ENCODE results near the gene TMTC2.
A peak's percentile ranks its signal among the peaks of the same experiment; 100 is the strongest.

The TMTC2 gene

GRCh38 chr12:82682326-82682725 lies 4.4 kb upstream of the TMTC2 start:
- Histone ChIP-seq H3K4me1 (ENCODE audit: control insufficient read depth, insufficient read depth, low read length, poor library complexity, severe bottlenecking) (no peaks in the 10 kb centered on the region), H3K4me3 (ENCODE audit: insufficient read depth, low read depth, low read length, poor library complexity, severe bottlenecking) (no peak overlapping the region), H3K27me3 (replicated peaks; ENCODE audit: control insufficient read depth, insufficient read depth, low read length, poor library complexity, severe bottlenecking) (no peaks in the 10 kb centered on the region), H3K9me3 (ENCODE audit: control insufficient read depth, low read length) (no peaks in the 10 kb centered on the region), H3K27ac (ENCODE audit: insufficient read depth, low read length, poor library complexity, severe bottlenecking) (no peak overlapping the region), H3K36me3 (ENCODE audit: control insufficient read depth, insufficient read depth, low read length) (no peaks in the 10 kb centered on the region)
- DNase-seq, result no peak

GRCh38 chr12:82682851-82683261 lies 3.9 kb upstream of the TMTC2 start:
- Histone ChIP-seq H3K9me3 (ENCODE audit: control insufficient read depth, low read length) (no peaks in the 10 kb centered on the region), H3K4me3 (ENCODE audit: insufficient read depth, low read depth, low read length, poor library complexity, severe bottlenecking) (no peak overlapping the region), H3K36me3 (ENCODE audit: control insufficient read depth, insufficient read depth, low read length) (no peaks in the 10 kb centered on the region), H3K4me1 (ENCODE audit: control insufficient read depth, insufficient read depth, low read length, poor library complexity, severe bottlenecking) (no peaks in the 10 kb centered on the region), H3K27ac (ENCODE audit: insufficient read depth, low read length, poor library complexity, severe bottlenecking) (no peak overlapping the region), H3K27me3 (replicated peaks; ENCODE audit: control insufficient read depth, insufficient read depth, low read length, poor library complexity, severe bottlenecking) (no peaks in the 10 kb centered on the region)
- no peak for DNase-seq

DNA sequence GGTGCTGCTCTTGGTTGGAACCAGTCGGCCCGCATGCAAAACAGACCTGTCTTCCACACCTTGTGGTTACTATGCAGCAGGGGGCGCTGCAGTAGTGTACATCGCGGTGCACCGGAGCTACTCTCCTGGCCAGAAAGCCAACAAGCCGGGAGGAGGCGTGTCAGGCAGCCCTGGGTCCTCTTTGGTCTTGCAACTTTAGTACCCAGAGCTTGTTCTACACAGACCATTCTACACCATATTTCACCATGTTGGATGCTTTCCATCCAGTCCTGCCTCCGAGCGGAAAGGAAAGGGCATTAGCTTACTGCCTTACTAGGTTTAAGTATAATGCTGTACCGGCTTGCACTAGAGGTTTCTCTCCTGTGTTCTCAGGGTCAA lies 927 bp upstream of the TMTC2 start:
- Histone ChIP-seq H3K9me3 (ENCODE audit: control insufficient read depth, low read length) (no peaks in the 10 kb centered on the region), H3K27me3 (replicated peaks; ENCODE audit: control insufficient read depth, insufficient read depth, low read length, poor library complexity, severe bottlenecking) (no peaks in the 10 kb centered on the region)

GRCh38 chr12:82687021-82688011 lies 610 bp downstream of the TMTC2 start:
- peak; percentile 42 to 56 (median 47) for DNase-seq
- Histone ChIP-seq H3K4me1 (ENCODE audit: control insufficient read depth, insufficient read depth, low read length, poor library complexity, severe bottlenecking) (peaks cover 3% of the 10 kb centered on the region), H3K4me3 (ENCODE audit: insufficient read depth, low read depth, low read length, poor library complexity, severe bottlenecking) (peak overlapping the region; percentile 73), H3K9me3 (ENCODE audit: control insufficient read depth, low read length) (no peaks in the 10 kb centered on the region), H3K36me3 (ENCODE audit: control insufficient read depth, insufficient read depth, low read length) (no peaks in the 10 kb centered on the region), H3K27me3 (replicated peaks; ENCODE audit: control insufficient read depth, insufficient read depth, low read length, poor library complexity, severe bottlenecking) (no peaks in the 10 kb centered on the region), H3K27ac (ENCODE audit: insufficient read depth, low read length, poor library complexity, severe bottlenecking) (peak overlapping the region; percentile 78)

More for the DNA sequence above, 927 bp upstream of the TMTC2 start:
- DNase-seq, result peak; percentile 75 to 83 (median 75)
- Histone ChIP-seq H3K4me1 (ENCODE audit: control insufficient read depth, insufficient read depth, low read length, poor library complexity, severe bottlenecking) (peaks cover 3% of the 10 kb centered on the region), H3K36me3 (ENCODE audit: control insufficient read depth, insufficient read depth, low read length) (no peaks in the 10 kb centered on the region), H3K27ac (ENCODE audit: insufficient read depth, low read length, poor library complexity, severe bottlenecking) (peak overlapping the region; percentile 78), H3K4me3 (ENCODE audit: insufficient read depth, low read depth, low read length, poor library complexity, severe bottlenecking) (peak overlapping the region; percentile 73)

DNA sequence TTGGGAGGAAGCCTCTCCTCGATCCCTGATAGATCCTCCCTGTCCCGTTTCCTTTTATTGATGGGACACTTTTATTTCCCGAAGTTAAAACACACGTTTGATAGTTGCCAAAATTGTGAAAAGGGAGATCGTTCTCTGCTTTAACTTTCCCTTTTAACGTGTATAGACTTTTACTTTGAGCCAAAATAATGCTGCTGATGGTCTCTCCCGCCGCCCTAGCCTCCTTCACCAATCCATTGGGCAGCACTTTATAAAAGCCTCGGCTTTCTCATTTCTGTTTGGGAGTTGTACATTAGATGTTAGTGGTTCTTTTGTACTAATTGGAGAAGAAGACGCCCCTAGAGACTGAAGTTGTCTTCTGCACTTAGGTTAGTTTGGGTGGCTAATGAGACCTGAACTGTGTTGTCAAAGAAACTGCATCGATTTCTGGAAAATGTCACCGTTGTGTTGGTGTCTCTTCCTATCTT lies 1.4 kb downstream of the TMTC2 start:
- Histone ChIP-seq H3K36me3 (ENCODE audit: control insufficient read depth, insufficient read depth, low read length) (no peaks in the 10 kb centered on the region), H3K9me3 (ENCODE audit: control insufficient read depth, low read length) (no peaks in the 10 kb centered on the region), H3K4me1 (ENCODE audit: control insufficient read depth, insufficient read depth, low read length, poor library complexity, severe bottlenecking) (peaks cover 3% of the 10 kb centered on the region), H3K27ac (ENCODE audit: insufficient read depth, low read length, poor library complexity, severe bottlenecking) (no peak overlapping the region), H3K4me3 (ENCODE audit: insufficient read depth, low read depth, low read length, poor library complexity, severe bottlenecking) (peak overlapping the region; percentile 73), H3K27me3 (replicated peaks; ENCODE audit: control insufficient read depth, insufficient read depth, low read length, poor library complexity, severe bottlenecking) (no peaks in the 10 kb centered on the region)
- DNase-seq, result no peak

DNA sequence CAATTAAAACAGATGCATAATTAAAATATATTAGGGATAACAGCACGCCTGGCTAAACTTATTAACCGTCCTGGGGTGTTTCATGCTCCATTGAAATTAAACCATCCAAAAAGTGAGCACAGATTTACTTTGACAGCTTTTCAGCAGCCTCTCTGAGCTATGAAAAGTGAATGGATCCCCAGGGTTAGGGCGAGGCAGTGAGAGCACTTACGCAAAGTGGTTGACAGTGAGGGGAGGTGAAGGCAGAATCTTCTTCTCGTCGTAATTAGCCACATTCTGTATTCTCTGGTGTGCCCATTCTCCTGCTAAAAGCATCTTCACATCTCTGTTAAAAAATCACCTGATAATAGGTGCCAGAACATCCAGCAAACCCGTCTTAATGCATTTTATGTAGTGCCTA lies 1.9 kb downstream of the TMTC2 start:
- no peak overlapping the region for H3K27ac ChIP-seq (ENCODE audit: insufficient read depth, low read length, poor library complexity, severe bottlenecking)
- no peak overlapping the region for H3K4me3 ChIP-seq (ENCODE audit: insufficient read depth, low read depth, low read length, poor library complexity, severe bottlenecking)
- DNase-seq, result no peak
- H3K36me3 ChIP-seq (ENCODE audit: control insufficient read depth, insufficient read depth, low read length), result no peaks in the 10 kb centered on the region
- peaks cover 3% of the 10 kb centered on the region for H3K4me1 ChIP-seq (ENCODE audit: control insufficient read depth, insufficient read depth, low read length, poor library complexity, severe bottlenecking)
- no peaks in the 10 kb centered on the region for H3K27me3 ChIP-seq (replicated peaks; ENCODE audit: control insufficient read depth, insufficient read depth, low read length, poor library complexity, severe bottlenecking)
- H3K9me3 ChIP-seq (ENCODE audit: control insufficient read depth, low read length), result no peaks in the 10 kb centered on the region

- H3K9me3 ChIP-seq (ENCODE audit: control insufficient read depth, low read length), result no peaks in the 10 kb centered on the region
- no peak overlapping the region for H3K4me3 ChIP-seq (ENCODE audit: insufficient read depth, low read depth, low read length, poor library complexity, severe bottlenecking)
- H3K4me1 ChIP-seq (ENCODE audit: control insufficient read depth, insufficient read depth, low read length, poor library complexity, severe bottlenecking), result peaks cover 3% of the 10 kb centered on the region
- no peaks in the 10 kb centered on the region for H3K27me3 ChIP-seq (replicated peaks; ENCODE audit: control insufficient read depth, insufficient read depth, low read length, poor library complexity, severe bottlenecking)
- no peak for DNase-seq
- no peaks in the 10 kb centered on the region for H3K36me3 ChIP-seq (ENCODE audit: control insufficient read depth, insufficient read depth, low read length)
- H3K27ac ChIP-seq (ENCODE audit: insufficient read depth, low read length, poor library complexity, severe bottlenecking), result no peak overlapping the region
These were observed 3.3 kb downstream of the TMTC2 start for GRCh38 chr12:82690006-82690405.

- no peak overlapping the region for H3K27ac ChIP-seq (ENCODE audit: insufficient read depth, low read length, poor library complexity, severe bottlenecking)
- no peaks in the 10 kb centered on the region for H3K9me3 ChIP-seq (ENCODE audit: control insufficient read depth, low read length)
- no peak for DNase-seq
- H3K36me3 ChIP-seq (ENCODE audit: control insufficient read depth, insufficient read depth, low read length), result no peaks in the 10 kb centered on the region
- H3K4me3 ChIP-seq (ENCODE audit: insufficient read depth, low read depth, low read length, poor library complexity, severe bottlenecking), result no peak overlapping the region
- H3K4me1 ChIP-seq (ENCODE audit: control insufficient read depth, insufficient read depth, low read length, poor library complexity, severe bottlenecking), result peaks cover 3% of the 10 kb centered on the region
- H3K27me3 ChIP-seq (replicated peaks; ENCODE audit: control insufficient read depth, insufficient read depth, low read length, poor library complexity, severe bottlenecking), result no peaks in the 10 kb centered on the region
These were observed 4.8 kb downstream of the TMTC2 start for GRCh38 chr12:82691513-82691912.

GRCh38 chr12:82694276-82694675 lies 7.6 kb downstream of the TMTC2 start:
- Histone ChIP-seq H3K9me3 (ENCODE audit: control insufficient read depth, low read length) (no peaks in the 10 kb centered on the region), H3K4me1 (ENCODE audit: control insufficient read depth, insufficient read depth, low read length, poor library complexity, severe bottlenecking) (no peaks in the 10 kb centered on the region), H3K27me3 (replicated peaks; ENCODE audit: control insufficient read depth, insufficient read depth, low read length, poor library complexity, severe bottlenecking) (no peaks in the 10 kb centered on the region), H3K27ac (ENCODE audit: insufficient read depth, low read length, poor library complexity, severe bottlenecking) (no peak overlapping the region), H3K36me3 (ENCODE audit: control insufficient read depth, insufficient read depth, low read length) (no peaks in the 10 kb centered on the region), H3K4me3 (ENCODE audit: insufficient read depth, low read depth, low read length, poor library complexity, severe bottlenecking) (no peak overlapping the region)
- no peak for DNase-seq

DNA sequence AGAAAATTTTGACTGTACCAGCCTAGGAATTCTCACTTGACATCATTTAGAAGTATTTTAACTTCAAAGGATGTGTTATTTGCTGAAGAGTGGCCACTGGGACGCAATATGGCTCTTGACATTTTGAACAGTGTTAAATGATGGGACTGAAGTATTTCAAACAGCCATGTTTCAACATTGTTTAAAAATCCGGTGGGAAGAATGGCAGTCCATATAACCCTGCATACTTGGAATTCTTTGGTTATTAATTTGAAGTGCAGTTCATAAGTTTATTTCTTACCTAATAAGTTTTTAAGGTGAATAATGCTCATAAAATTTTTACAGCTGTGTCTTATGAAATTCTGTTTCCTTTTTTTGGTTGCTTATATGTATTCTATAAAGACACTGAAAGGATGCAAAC lies 8.3 kb downstream of the TMTC2 start:
- Histone ChIP-seq H3K27me3 (replicated peaks; ENCODE audit: control insufficient read depth, insufficient read depth, low read length, poor library complexity, severe bottlenecking) (no peaks in the 10 kb centered on the region), H3K27ac (ENCODE audit: insufficient read depth, low read length, poor library complexity, severe bottlenecking) (no peak overlapping the region), H3K4me3 (ENCODE audit: insufficient read depth, low read depth, low read length, poor library complexity, severe bottlenecking) (no peak overlapping the region), H3K4me1 (ENCODE audit: control insufficient read depth, insufficient read depth, low read length, poor library complexity, severe bottlenecking) (no peaks in the 10 kb centered on the region), H3K36me3 (ENCODE audit: control insufficient read depth, insufficient read depth, low read length) (no peaks in the 10 kb centered on the region), H3K9me3 (ENCODE audit: control insufficient read depth, low read length) (no peaks in the 10 kb centered on the region)
- no peak for DNase-seq
